Skeletal muscle tissue (tissue), 4 donors: ENCODE data around the gene DTD1. TPM values are rescaled to one million over a fixed set of nuclear protein-coding genes. Genes with fewer than 3 reads are reported as not detected.

Experiments used
- H3K27ac ChIP-seq: one replicate; pipeline ENCODE4 v1.7.0; 2013; ENCODE audit warnings: mild to moderate bottlenecking, low read depth, low read length, inconsistent platforms
- H3K27me3 ChIP-seq, 3 donors: one replicate each; pipeline ENCODE4 v1.7.0; 2013; ENCODE audit warnings: low read length in 3 of 3; ENCODE audit not compliant: control insufficient read depth in 3 of 3, insufficient read depth in 3 of 3
- H3K36me3 ChIP-seq, 3 donors: one replicate each; pipeline ENCODE4 v1.7.0; 2013; ENCODE audit warnings: low read length in 3 of 3; ENCODE audit not compliant: control insufficient read depth in 3 of 3, insufficient read depth in 3 of 3
- H3K4me1 ChIP-seq, 3 donors: one replicate each; pipeline ENCODE4 v1.7.0; 2013; ENCODE audit warnings: low read length in 3 of 3, mild to moderate bottlenecking in 3 of 3; ENCODE audit not compliant: control insufficient read depth in 3 of 3, insufficient read depth in 3 of 3
- H3K4me3 ChIP-seq, 3 donors: one replicate each; pipeline ENCODE4 v1.7.0; 2013; ENCODE audit warnings: low read length in 3 of 3
- H3K9ac ChIP-seq, 3 donors: one replicate each; pipeline ENCODE4 v1.7.0; 2013; ENCODE audit warnings: low read length in 3 of 3, mild to moderate bottlenecking in 3 of 3, moderate library complexity in 2 of 3, low read depth in 1 of 3
- H3K9me3 ChIP-seq, 3 donors: one replicate each; pipeline ENCODE4 v1.7.0; 2013; ENCODE audit warnings: low read length in 3 of 3; ENCODE audit not compliant: control insufficient read depth in 3 of 3
- total RNA-seq: library from RNA; depleted of rRNA; stranded (reverse); fragments of >200 nt; gene quantifications from one replicate; pipeline ENCODE4 v1.2.3, GENCODE V29; 2014
- donor health status: Osteomylitis.

The DTD1 gene
- total RNA-seq, 1 donor from 2014 or later, result 21.4 TPM

DNA sequence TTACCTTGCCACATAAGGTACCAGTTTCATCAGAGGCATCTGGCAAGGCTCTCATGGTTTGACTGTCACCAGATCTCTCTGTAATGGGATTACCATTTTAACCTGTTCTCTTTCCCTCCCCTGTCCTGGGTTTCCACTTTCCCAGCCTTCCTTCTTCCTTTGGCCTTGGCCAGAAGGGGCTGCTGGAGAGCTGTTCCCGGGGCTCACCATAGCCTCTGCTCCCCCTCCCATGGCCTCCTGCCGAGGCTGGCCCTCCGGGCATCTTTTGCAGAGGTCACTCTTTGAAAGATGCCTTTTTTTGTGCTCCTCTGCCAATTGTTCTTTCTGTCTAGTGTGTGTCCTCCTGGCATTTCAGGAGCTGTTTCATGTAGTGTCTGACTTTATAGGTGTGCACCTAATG lies 125.0 kb downstream of the DTD1 start:
- Histone ChIP-seq H3K9ac (no peak overlapping the region), H3K4me3 (no peak overlapping the region), H3K27ac (no peak overlapping the region), H3K9me3 (no peaks in the 10 kb centered on the region), H3K27me3 (no peaks in the 10 kb centered on the region), H3K36me3 (no peaks in the 10 kb centered on the region), H3K4me1 (no peaks in the 10 kb centered on the region)

DNA sequence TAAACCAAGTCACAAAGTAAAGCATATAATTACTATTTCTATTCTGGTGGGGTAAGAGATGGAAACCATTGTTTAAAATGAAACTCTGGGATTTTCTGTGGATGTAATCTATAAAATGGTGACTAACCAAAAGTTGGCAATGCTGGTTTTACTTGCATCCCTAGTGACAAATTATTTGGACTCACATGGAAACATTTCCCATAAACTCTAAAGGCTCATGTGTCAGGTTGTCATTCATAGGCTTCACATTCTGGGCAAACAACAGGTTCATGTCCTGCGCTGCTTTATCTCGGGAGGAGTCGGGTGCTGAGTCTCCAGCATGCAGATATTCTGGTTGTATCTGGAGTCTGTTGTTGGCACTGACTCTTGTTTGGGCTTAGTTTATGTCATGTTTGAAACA lies 127.7 kb downstream of the DTD1 start:
- Histone ChIP-seq H3K9me3 (no peaks in the 10 kb centered on the region), H3K27me3 (no peaks in the 10 kb centered on the region), H3K9ac (no peak overlapping the region), H3K27ac (no peak overlapping the region), H3K36me3 (no peaks in the 10 kb centered on the region), H3K4me1 (no peaks in the 10 kb centered on the region), H3K4me3 (no peak overlapping the region)

DNA sequence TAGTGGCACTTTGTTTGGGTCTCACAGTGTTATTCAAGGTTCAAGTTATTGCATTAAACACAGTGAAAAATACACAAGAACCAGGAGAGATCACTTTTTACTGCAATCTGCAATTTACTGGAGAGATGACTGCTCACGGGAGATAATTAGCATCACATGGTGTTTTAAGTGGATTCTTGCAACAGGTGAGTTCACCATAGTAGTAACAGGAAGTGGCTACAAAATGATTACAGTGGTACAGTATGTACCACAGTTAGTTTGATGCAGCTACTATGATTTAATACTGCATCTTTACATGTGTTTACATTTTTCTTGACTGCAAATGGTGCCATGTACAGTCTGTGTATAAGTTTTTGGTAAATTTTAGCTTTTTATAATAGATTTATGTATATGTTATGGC lies 129.2 kb downstream of the DTD1 start:
- Histone ChIP-seq H3K36me3 (no peaks in the 10 kb centered on the region), H3K9ac (no peak overlapping the region), H3K9me3 (no peaks in the 10 kb centered on the region), H3K4me3 (no peak overlapping the region), H3K27ac (no peak overlapping the region), H3K27me3 (no peaks in the 10 kb centered on the region), H3K4me1 (no peaks in the 10 kb centered on the region)

- no peak overlapping the region for H3K4me3 ChIP-seq
- no peak overlapping the region for H3K9ac ChIP-seq
- no peak overlapping the region for H3K27ac ChIP-seq
- H3K4me1 ChIP-seq, result no peaks in the 10 kb centered on the region
- no peaks in the 10 kb centered on the region for H3K36me3 ChIP-seq
- no peaks in the 10 kb centered on the region for H3K9me3 ChIP-seq
- H3K27me3 ChIP-seq, result no peaks in the 10 kb centered on the region
These were observed 130.3 kb downstream of the DTD1 start for GRCh38 chr20:18718129-18718528.

DNA sequence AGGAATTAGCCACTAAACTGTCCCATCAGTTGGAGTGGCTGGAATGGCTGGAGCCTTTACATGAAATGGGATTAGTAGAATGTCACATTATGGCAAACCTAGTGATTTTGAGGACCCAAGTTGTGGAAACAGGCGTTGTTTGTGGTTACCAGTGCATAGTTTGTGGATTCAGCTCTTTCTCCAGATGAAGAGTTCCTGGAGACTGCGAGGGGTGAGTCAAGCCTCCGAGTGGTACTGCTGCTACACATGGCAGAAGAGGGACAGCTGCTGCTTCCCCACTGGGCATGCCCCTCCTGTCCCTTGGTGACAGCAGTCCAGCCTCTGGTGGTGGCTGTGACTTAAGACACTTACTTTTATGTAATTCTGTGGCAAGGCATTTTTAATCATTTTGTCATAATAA lies 131.6 kb downstream of the DTD1 start:
- Histone ChIP-seq H3K9ac (no peak overlapping the region), H3K4me3 (no peak overlapping the region), H3K36me3 (no peaks in the 10 kb centered on the region), H3K27ac (no peak overlapping the region), H3K27me3 (no peaks in the 10 kb centered on the region), H3K4me1 (no peaks in the 10 kb centered on the region), H3K9me3 (no peaks in the 10 kb centered on the region)

DNA sequence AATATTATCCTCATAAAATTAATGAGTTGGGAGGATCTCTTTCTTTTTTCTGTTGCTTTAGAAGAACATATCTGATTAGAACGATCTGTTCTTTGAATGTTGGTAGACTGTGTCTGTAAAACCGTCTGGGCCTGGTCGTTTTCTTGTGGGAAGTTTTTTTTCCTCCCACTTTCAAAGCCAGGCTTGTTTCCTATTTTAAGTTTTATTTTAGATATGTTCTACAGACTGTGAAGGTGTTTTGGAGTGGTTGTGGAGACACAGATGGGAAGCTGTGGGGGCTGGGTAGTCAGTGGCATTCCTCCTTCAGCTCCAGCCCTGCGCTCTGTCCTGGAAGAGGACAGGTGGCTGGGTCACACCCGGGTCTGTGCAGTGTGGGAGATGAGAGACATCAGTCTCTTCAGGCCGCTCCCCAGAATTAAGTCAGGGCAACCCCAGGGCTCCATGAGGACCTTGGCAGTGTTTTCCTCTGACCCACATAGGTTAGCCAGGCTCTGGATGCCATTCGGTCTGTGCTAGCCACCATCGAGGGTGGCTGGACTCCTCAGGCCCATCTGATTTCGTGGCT lies 133.8 kb downstream of the DTD1 start:
- Histone ChIP-seq H3K27me3 (no peaks in the 10 kb centered on the region), H3K9me3 (no peaks in the 10 kb centered on the region), H3K4me1 (no peaks in the 10 kb centered on the region), H3K4me3 (no peak overlapping the region), H3K27ac (no peak overlapping the region), H3K36me3 (no peaks in the 10 kb centered on the region), H3K9ac (no peak overlapping the region)

DNA sequence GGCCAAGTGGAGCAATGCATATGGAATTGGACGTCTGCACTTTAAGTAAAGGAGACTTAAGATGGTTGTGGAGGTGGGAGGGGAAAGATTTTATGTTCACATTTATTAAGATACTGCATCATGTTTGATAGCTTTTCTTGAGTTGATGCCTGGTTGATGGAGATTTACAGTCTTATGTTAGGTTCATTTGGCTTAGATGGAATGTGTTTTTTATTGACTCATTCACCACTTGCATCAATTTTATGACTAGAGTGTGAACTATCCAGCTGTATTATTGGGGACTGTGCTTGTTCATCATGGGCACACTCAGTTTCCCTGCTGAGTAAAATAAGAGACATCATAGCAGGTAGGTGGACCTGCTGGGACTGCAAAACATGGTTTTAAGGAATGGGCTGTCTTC lies 134.5 kb downstream of the DTD1 start:
- H3K9me3 ChIP-seq, result no peaks in the 10 kb centered on the region
- no peak overlapping the region for H3K9ac ChIP-seq
- no peak overlapping the region for H3K27ac ChIP-seq
- no peaks in the 10 kb centered on the region for H3K36me3 ChIP-seq
- no peak overlapping the region for H3K4me3 ChIP-seq
- H3K4me1 ChIP-seq, result no peaks in the 10 kb centered on the region
- H3K27me3 ChIP-seq, result no peaks in the 10 kb centered on the region

- H3K4me3 ChIP-seq, result no peak overlapping the region
- H3K27me3 ChIP-seq, result no peaks in the 10 kb centered on the region
- H3K9me3 ChIP-seq, result no peaks in the 10 kb centered on the region
- no peak overlapping the region for H3K27ac ChIP-seq
- H3K4me1 ChIP-seq, result peaks cover 0 to 6% (median 0%) of the 10 kb centered on the region in 3 donors
- H3K36me3 ChIP-seq, result no peaks in the 10 kb centered on the region
- H3K9ac ChIP-seq, result no peak overlapping the region
These were observed 136.2 kb downstream of the DTD1 start for GRCh38 chr20:18724077-18724476.

DNA sequence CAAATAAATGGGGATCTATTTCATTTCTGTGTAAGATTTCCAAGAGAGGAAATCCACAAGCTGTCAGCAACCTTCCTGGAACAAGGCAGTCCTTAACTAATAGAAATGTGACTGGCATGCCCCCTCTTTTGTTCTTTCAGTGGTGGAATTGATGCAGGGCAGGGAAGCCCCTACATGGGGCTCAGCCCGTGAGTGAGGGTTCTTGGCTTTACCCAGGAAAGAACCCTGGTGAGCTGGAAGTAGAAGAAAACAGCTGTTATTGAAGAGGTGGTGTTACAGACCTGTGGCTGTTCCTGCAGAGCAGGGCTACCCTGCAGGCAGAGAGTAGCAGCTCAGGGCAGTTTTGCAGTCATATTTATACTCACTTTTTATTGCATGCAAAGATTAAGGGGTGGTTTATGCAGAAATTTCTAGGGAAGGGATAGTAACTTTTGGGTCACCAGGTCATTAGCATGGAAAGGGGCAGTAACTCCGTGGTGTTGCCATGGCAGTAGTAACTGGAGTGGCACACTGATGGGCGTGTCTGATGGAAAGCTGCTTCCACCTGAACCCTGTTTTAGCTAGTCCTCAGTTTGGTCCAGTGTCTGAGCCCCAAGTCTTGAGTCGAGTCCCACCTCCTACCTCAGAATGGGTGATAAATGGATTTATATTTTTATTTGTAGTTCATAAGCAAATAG lies 137.1 kb downstream of the DTD1 start:
- peaks cover 0 to 6% (median 0%) of the 10 kb centered on the region in 3 donors for H3K4me1 ChIP-seq
- no peaks in the 10 kb centered on the region for H3K9me3 ChIP-seq
- H3K4me3 ChIP-seq, result no peak overlapping the region
- H3K9ac ChIP-seq, result no peak overlapping the region
- no peaks in the 10 kb centered on the region for H3K27me3 ChIP-seq
- H3K36me3 ChIP-seq, result no peaks in the 10 kb centered on the region
- no peak overlapping the region for H3K27ac ChIP-seq

DNA sequence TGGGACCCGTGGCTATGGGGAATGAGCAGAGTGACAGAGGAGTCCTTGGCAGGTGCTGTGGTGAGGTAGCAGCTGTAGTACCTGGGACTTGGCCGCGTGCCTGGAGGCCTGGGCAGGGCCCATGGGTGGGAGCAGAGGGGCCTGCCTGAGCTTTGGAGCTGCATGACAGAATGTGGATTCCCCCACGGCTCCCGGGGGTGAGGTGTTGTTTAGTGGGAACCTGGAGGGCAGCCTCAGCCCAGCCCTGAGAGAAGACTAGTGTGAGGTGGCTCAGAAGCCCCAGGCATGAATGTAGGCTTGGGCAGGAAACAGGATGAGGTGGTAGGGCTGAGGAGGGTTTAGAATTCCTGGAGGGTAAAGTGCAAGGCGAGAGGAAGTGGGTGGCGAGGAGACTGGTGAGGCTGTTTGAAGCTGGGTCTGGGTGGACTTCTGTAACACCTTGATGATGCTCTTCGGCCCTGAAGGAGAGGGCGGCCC lies 139.2 kb downstream of the DTD1 start:
- Histone ChIP-seq H3K36me3 (no peaks in the 10 kb centered on the region), H3K9ac (no peak overlapping the region), H3K27me3 (no peaks in the 10 kb centered on the region), H3K4me1 (peaks cover 0 to 6% (median 0%) of the 10 kb centered on the region in 3 donors), H3K27ac (no peak overlapping the region), H3K4me3 (no peak overlapping the region), H3K9me3 (no peaks in the 10 kb centered on the region)
